HepG2 (cell line): Measurements from ENCODE around the gene RGP1. TPM values are rescaled to one million over a fixed set of nuclear protein-coding genes. Genes with fewer than 3 reads are reported as not detected.

Experiments
- HNRNPLL ChIP-seq: fragments of 200-400 bp; formaldehyde crosslinking; IDR thresholded peaks from 2 replicates; pipeline ENCODE4 v1.6.1; 2017; ENCODE audit warnings: mild to moderate bottlenecking, low read depth, low read length; ENCODE audit not compliant: poor library complexity, severe bottlenecking
- IRX3 ChIP-seq: sonication (generic); formaldehyde crosslinking; IDR thresholded peaks from 2 replicates; pipeline ENCODE4 v1.8.1; 2023; ENCODE audit warnings: mild to moderate bottlenecking, low read depth, missing genetic modification reagents, borderline replicate concordance
- KLF15 ChIP-seq: sonication (generic); formaldehyde crosslinking; IDR thresholded peaks from 2 replicates; pipeline ENCODE4 v1.8.1; 2023; ENCODE audit warnings: borderline replicate concordance, mild to moderate bottlenecking, inconsistent platforms, missing genetic modification reagents, mixed read lengths
- MTA1 ChIP-seq: sonication (generic); formaldehyde crosslinking; IDR thresholded peaks from 2 replicates; pipeline ENCODE4 v1.4.0; 2020; ENCODE audit warnings: missing genetic modification reagents, mild to moderate bottlenecking, borderline replicate concordance
- NFE2L1 ChIP-seq: sonication (generic); formaldehyde crosslinking; IDR thresholded peaks from 2 replicates; pipeline ENCODE4 v1.4.0; 2020; ENCODE audit warnings: missing genetic modification reagents, mild to moderate bottlenecking, borderline replicate concordance
- PLSCR1 ChIP-seq: sonication (generic); formaldehyde crosslinking; IDR thresholded peaks from 2 replicates; pipeline ENCODE4 v1.5.0; 2020; ENCODE audit warnings: missing genetic modification reagents, mild to moderate bottlenecking, borderline replicate concordance
- PRMT3 ChIP-seq: sonication (generic); formaldehyde crosslinking; IDR thresholded peaks from 2 replicates; pipeline ENCODE4 v1.8.1; 2022; ENCODE audit warnings: low read depth, mild to moderate bottlenecking, moderate library complexity, missing genetic modification reagents, borderline replicate concordance
- REXO4 ChIP-seq: sonication (generic); formaldehyde crosslinking; IDR thresholded peaks from 2 replicates; pipeline ENCODE4 v1.8.0; 2022; ENCODE audit warnings: missing genetic modification reagents, mild to moderate bottlenecking, borderline replicate concordance
- RORA ChIP-seq: sonication (generic); formaldehyde crosslinking; IDR thresholded peaks from 2 replicates; pipeline ENCODE4 v1.5.0; 2020; ENCODE audit warnings: mild to moderate bottlenecking, missing genetic modification reagents, moderate library complexity
- TMF1 ChIP-seq: sonication (generic); formaldehyde crosslinking; IDR thresholded peaks from 2 replicates; pipeline ENCODE4 v1.8.1; 2022; ENCODE audit warnings: low read depth, missing genetic modification reagents
- ZBTB21 ChIP-seq: sonication (generic); formaldehyde crosslinking; IDR thresholded peaks from 2 replicates; pipeline ENCODE4 v1.4.0; 2020; ENCODE audit warnings: missing genetic modification reagents
- ZC3H4 ChIP-seq: sonication (generic); formaldehyde crosslinking; IDR thresholded peaks from 2 replicates; pipeline ENCODE4 v1.4.0; 2020; ENCODE audit warnings: missing genetic modification reagents, borderline replicate concordance
- ZNF136 ChIP-seq: sonication (generic); formaldehyde crosslinking; IDR thresholded peaks from 2 replicates; pipeline ENCODE4 v1.8.1; 2022; ENCODE audit warnings: low read depth, mild to moderate bottlenecking, moderate library complexity, missing genetic modification reagents
- ZNF678 ChIP-seq: sonication (generic); formaldehyde crosslinking; IDR thresholded peaks from 2 replicates; pipeline ENCODE4 v1.4.0; 2020; ENCODE audit warnings: mild to moderate bottlenecking, missing genetic modification reagents
- polyA plus RNA-seq, 8 experiments: library from polyadenylated mRNA; depleted of rRNA in 3 of 8; stranded (reverse) in 7 of 8; unstranded in 1 of 8; fragments of >200 nt; fragmentation: Illumina TruSeq in 4 of 8; extraction: Trizol in 4 of 8; gene quantifications; 2 replicates each; pipeline versions ENCODE4 v1.2.1 to v1.2.3, GENCODE V29; 2011 to 2016; ENCODE audit warnings: low read depth in 4 of 8, missing spikeins in 1 of 8, mixed read lengths in 1 of 8; ENCODE audit not compliant: insufficient read depth in 1 of 8
- total RNA-seq, 5 experiments: library from RNA; depleted of rRNA; stranded (reverse); fragments of >200 nt; fragmentation: Illumina TruSeq; extraction: Trizol; gene quantifications; 2 replicates each; pipeline ENCODE4 v1.2.3, GENCODE V29; 2016; ENCODE audit warnings: low read depth in 1 of 5
- TF ChIP-seq, protein P1 (sequence below): sonication (generic); formaldehyde crosslinking; IDR thresholded peaks from 2 replicates; pipeline ENCODE4 v1.5.0; 2020; ENCODE audit warnings: mild to moderate bottlenecking, missing genetic modification reagents, borderline replicate concordance
- TF ChIP-seq, protein P2 (sequence below): sonication (generic); formaldehyde crosslinking; IDR thresholded peaks from 2 replicates; pipeline ENCODE4 v1.5.0; 2020; ENCODE audit warnings: mild to moderate bottlenecking, missing genetic modification reagents

Gene RGP1
- total and polyA plus RNA-seq, 2 of the 13 experiments (the other 11 are each of a cell fraction or from before 2014, with no cell fraction given), result 12.7 to 21.0 TPM

GRCh38 chr9:35756275-35757225, 7.5 kb downstream of the RGP1 start (continued):
- TF ChIP-seq ZC3H4 (CRISPR knock-in tag) (no peak), KLF15 (CRISPR knock-in tag) (no peak), PLSCR1 (no peak), ZNF678 (CRISPR knock-in tag) (no peak), REXO4 (no peak), IRX3 (CRISPR knock-in tag) (no peak), ZNF136 (CRISPR knock-in tag) (peak; percentile 2; the same call in 1 of the 2 replicates), MTA1 (CRISPR knock-in tag) (peak; percentile 54; the same call in 1 of the 2 replicates), TMF1 (CRISPR knock-in tag) (0 out of 2 replicates have a peak, but pooled peaks have one; percentile 17), NFE2L1 (CRISPR knock-in tag) (no peak), PRMT3 (CRISPR knock-in tag) (no peak), ZBTB21 (CRISPR knock-in tag) (no peak), HNRNPLL (peak; percentile 75), RORA (CRISPR knock-in tag) (no peak)
- TF ChIP-seq, protein P1, sequence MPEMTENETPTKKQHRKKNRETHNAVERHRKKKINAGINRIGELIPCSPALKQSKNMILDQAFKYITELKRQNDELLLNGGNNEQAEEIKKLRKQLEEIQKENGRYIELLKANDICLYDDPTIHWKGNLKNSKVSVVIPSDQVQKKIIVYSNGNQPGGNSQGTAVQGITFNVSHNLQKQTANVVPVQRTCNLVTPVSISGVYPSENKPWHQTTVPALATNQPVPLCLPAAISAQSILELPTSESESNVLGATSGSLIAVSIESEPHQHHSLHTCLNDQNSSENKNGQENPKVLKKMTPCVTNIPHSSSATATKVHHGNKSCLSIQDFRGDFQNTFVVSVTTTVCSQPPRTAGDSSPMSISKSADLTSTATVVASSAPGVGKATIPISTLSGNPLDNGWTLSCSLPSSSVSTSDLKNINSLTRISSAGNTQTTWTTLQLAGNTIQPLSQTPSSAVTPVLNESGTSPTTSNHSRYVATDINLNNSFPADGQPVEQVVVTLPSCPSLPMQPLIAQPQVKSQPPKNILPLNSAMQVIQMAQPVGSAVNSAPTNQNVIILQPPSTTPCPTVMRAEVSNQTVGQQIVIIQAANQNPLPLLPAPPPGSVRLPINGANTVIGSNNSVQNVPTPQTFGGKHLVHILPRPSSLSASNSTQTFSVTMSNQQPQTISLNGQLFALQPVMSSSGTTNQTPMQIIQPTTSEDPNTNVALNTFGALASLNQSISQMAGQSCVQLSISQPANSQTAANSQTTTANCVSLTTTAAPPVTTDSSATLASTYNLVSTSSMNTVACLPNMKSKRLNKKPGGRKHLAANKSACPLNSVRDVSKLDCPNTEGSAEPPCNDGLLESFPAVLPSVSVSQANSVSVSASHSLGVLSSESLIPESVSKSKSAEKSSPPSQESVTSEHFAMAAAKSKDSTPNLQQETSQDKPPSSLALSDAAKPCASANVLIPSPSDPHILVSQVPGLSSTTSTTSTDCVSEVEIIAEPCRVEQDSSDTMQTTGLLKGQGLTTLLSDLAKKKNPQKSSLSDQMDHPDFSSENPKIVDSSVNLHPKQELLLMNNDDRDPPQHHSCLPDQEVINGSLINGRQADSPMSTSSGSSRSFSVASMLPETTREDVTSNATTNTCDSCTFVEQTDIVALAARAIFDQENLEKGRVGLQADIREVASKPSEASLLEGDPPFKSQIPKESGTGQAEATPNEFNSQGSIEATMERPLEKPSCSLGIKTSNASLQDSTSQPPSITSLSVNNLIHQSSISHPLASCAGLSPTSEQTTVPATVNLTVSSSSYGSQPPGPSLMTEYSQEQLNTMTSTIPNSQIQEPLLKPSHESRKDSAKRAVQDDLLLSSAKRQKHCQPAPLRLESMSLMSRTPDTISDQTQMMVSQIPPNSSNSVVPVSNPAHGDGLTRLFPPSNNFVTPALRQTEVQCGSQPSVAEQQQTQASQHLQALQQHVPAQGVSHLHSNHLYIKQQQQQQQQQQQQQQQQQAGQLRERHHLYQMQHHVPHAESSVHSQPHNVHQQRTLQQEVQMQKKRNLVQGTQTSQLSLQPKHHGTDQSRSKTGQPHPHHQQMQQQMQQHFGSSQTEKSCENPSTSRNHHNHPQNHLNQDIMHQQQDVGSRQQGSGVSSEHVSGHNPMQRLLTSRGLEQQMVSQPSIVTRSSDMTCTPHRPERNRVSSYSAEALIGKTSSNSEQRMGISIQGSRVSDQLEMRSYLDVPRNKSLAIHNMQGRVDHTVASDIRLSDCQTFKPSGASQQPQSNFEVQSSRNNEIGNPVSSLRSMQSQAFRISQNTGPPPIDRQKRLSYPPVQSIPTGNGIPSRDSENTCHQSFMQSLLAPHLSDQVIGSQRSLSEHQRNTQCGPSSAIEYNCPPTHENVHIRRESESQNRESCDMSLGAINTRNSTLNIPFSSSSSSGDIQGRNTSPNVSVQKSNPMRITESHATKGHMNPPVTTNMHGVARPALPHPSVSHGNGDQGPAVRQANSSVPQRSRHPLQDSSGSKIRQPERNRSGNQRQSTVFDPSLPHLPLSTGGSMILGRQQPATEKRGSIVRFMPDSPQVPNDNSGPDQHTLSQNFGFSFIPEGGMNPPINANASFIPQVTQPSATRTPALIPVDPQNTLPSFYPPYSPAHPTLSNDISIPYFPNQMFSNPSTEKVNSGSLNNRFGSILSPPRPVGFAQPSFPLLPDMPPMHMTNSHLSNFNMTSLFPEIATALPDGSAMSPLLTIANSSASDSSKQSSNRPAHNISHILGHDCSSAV (CRISPR knock-in tag), result no peak
- TF ChIP-seq, protein P2, sequence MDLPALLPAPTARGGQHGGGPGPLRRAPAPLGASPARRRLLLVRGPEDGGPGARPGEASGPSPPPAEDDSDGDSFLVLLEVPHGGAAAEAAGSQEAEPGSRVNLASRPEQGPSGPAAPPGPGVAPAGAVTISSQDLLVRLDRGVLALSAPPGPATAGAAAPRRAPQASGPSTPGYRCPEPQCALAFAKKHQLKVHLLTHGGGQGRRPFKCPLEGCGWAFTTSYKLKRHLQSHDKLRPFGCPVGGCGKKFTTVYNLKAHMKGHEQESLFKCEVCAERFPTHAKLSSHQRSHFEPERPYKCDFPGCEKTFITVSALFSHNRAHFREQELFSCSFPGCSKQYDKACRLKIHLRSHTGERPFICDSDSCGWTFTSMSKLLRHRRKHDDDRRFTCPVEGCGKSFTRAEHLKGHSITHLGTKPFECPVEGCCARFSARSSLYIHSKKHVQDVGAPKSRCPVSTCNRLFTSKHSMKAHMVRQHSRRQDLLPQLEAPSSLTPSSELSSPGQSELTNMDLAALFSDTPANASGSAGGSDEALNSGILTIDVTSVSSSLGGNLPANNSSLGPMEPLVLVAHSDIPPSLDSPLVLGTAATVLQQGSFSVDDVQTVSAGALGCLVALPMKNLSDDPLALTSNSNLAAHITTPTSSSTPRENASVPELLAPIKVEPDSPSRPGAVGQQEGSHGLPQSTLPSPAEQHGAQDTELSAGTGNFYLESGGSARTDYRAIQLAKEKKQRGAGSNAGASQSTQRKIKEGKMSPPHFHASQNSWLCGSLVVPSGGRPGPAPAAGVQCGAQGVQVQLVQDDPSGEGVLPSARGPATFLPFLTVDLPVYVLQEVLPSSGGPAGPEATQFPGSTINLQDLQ (CRISPR knock-in tag), result no peak
